Spleen (tissue), 7 donors: ENCODE results near the gene PELI2.

Experiments used
- POLR2A ChIP-seq, 3 donors: fragments of 450-650 bp; IDR thresholded peaks; one replicate each; pipeline ENCODE4 v1.5.1; 2017; ENCODE audit warnings: antibody characterized with exemption in 3 of 3, mild to moderate bottlenecking in 1 of 3
- TF ChIP-seq, protein P1 (sequence below), 11 experiments: fragments of 200-600 bp in 7 of 11; fragments of 450-650 bp in 4 of 11; sonication (generic) in 4 of 11; IDR thresholded peaks in 8 of 11; conservative IDR thresholded peaks in 3 of 11; 1 replicate in 7 of 11; 2 replicates in 4 of 11; pipeline versions ENCODE4 v1.4.0 to v1.8.0; 2016 to 2021; ENCODE audit warnings: antibody characterized with exemption in 11 of 11, inconsistent platforms in 4 of 11, mild to moderate bottlenecking in 1 of 11
- donor health status: DM: no; HTN: no; CAD: no; lungs with moderate emphysema.
- donor health status: DM: no; HTN: no; CAD: no.
- donor health status: DM: no; HTN: no; CAD: no.

DNA sequence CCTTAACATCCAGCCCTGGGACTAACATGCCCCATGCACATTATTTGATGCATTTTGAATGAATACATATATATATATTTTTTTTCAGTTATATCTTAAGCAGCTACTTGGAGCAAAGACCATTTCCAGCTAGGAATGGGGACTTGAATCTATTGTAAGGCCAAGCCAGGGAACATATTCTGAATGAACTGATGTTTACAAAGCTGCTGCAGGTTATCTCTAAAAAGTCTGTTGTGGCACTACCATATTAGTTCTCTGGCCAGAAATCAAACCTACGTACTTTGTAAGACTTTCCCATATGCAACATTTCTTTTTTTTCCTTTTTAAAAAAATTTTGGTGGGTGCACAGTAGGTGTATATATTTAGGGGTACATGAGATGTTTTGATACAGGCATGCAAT, 43.4 kb downstream of the PELI2 start:
- no peak for TF ChIP-seq POLR2A (IDR thresholded peaks at IDR 0.05)
- TF ChIP-seq, protein P1, sequence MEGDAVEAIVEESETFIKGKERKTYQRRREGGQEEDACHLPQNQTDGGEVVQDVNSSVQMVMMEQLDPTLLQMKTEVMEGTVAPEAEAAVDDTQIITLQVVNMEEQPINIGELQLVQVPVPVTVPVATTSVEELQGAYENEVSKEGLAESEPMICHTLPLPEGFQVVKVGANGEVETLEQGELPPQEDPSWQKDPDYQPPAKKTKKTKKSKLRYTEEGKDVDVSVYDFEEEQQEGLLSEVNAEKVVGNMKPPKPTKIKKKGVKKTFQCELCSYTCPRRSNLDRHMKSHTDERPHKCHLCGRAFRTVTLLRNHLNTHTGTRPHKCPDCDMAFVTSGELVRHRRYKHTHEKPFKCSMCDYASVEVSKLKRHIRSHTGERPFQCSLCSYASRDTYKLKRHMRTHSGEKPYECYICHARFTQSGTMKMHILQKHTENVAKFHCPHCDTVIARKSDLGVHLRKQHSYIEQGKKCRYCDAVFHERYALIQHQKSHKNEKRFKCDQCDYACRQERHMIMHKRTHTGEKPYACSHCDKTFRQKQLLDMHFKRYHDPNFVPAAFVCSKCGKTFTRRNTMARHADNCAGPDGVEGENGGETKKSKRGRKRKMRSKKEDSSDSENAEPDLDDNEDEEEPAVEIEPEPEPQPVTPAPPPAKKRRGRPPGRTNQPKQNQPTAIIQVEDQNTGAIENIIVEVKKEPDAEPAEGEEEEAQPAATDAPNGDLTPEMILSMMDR (IDR thresholded peaks at IDR 0.05 in 8 of 11, conservative IDR thresholded peaks at IDR 0.05 in 3 of 11): no peak
